GM12878 (cell line): ENCODE measurements around the gene CRYAB.

Experiments
- BACH1 ChIP-seq: fragments of 450-650 bp; IDR thresholded peaks from 2 replicates; pipeline ENCODE4 v1.6.1; 2017; ENCODE audit warnings: mild to moderate bottlenecking, borderline replicate concordance
- CREB1 ChIP-seq: IDR thresholded peaks from 2 replicates; pipeline ENCODE4 v1.6.1; 2012; ENCODE audit warnings: low read depth, mild to moderate bottlenecking, inconsistent platforms
- EP300 ChIP-seq, 2 experiments: fragments of 150-350 bp in 1 of 2; IDR thresholded peaks; 2 replicates each; pipeline ENCODE4 v1.6.1; 2011 to 2012; ENCODE audit warnings: low read depth in 2 of 2, low read length in 2 of 2, borderline replicate concordance in 1 of 2, improper control_type of control experiment in 1 of 2, inconsistent platforms in 1 of 2; ENCODE audit not compliant: control insufficient read depth in 1 of 2
- MYC ChIP-seq: IDR thresholded peaks from 2 replicates; pipeline ENCODE4 v1.6.1; 2011; ENCODE audit warnings: mild to moderate bottlenecking, low read length, moderate library complexity, inconsistent platforms; ENCODE audit not compliant: insufficient read depth, insufficient replicate concordance, insufficient read length, severe bottlenecking
- POLR2A ChIP-seq: IDR thresholded peaks from 2 replicates; pipeline ENCODE4 v1.6.1; 2011; ENCODE audit warnings: low read depth, mild to moderate bottlenecking, low read length
- RCOR1 ChIP-seq: conservative IDR thresholded peaks from 2 replicates; pipeline ENCODE4 v1.6.1; 2012; ENCODE audit warnings: low read depth, low read length, improper control_type of control experiment
- TF ChIP-seq, protein P1 (sequence below): IDR thresholded peaks from 2 replicates; pipeline ENCODE4 v1.6.1; 2012; ENCODE audit warnings: low read length, inconsistent platforms
- TF ChIP-seq, protein P2 (sequence below), 3 experiments: IDR thresholded peaks in 2 of 3; conservative IDR thresholded peaks in 1 of 3; 2 replicates each; pipeline ENCODE4 v1.5.1; 2011; ENCODE audit warnings: low read depth in 3 of 3, low read length in 3 of 3, mild to moderate bottlenecking in 3 of 3, control low read depth in 2 of 3, moderate library complexity in 2 of 3, inconsistent platforms in 1 of 3, mixed read lengths in 1 of 3; ENCODE audit not compliant: control insufficient read depth in 2 of 3, insufficient read depth in 1 of 3; ENCODE audit errors: extremely low read depth in 1 of 3

DNA sequence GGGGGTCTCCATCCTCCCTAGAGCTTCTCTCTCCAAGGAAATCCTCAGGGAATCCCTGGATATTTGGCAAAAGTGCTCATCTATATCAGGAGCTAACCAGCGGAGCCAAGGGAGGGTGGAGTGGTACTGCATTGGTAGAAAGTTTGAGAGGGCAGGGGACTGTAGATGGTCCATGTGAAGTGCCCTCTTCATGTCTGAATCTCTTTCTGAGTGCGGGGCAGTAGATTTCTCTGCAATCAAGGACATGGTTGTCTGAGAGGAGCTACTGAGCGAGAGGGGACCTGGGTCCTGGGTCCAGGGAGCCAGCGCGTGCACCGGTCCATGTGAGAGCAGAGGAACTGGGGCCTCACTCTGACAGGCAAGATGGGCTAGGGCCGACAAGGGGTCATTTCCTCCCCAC, 26.3 kb upstream of the CRYAB start:
- TF ChIP-seq, protein P1, sequence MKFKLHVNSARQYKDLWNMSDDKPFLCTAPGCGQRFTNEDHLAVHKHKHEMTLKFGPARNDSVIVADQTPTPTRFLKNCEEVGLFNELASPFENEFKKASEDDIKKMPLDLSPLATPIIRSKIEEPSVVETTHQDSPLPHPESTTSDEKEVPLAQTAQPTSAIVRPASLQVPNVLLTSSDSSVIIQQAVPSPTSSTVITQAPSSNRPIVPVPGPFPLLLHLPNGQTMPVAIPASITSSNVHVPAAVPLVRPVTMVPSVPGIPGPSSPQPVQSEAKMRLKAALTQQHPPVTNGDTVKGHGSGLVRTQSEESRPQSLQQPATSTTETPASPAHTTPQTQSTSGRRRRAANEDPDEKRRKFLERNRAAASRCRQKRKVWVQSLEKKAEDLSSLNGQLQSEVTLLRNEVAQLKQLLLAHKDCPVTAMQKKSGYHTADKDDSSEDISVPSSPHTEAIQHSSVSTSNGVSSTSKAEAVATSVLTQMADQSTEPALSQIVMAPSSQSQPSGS: no peak
- no peak for TF ChIP-seq BACH1
- no peak for TF ChIP-seq CREB1
- TF ChIP-seq, protein P2, sequence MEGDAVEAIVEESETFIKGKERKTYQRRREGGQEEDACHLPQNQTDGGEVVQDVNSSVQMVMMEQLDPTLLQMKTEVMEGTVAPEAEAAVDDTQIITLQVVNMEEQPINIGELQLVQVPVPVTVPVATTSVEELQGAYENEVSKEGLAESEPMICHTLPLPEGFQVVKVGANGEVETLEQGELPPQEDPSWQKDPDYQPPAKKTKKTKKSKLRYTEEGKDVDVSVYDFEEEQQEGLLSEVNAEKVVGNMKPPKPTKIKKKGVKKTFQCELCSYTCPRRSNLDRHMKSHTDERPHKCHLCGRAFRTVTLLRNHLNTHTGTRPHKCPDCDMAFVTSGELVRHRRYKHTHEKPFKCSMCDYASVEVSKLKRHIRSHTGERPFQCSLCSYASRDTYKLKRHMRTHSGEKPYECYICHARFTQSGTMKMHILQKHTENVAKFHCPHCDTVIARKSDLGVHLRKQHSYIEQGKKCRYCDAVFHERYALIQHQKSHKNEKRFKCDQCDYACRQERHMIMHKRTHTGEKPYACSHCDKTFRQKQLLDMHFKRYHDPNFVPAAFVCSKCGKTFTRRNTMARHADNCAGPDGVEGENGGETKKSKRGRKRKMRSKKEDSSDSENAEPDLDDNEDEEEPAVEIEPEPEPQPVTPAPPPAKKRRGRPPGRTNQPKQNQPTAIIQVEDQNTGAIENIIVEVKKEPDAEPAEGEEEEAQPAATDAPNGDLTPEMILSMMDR (IDR thresholded peaks at IDR 0.05 in 2 of 3, conservative IDR thresholded peaks at IDR 0.05 in 1 of 3; ENCODE audit: control insufficient read depth in 2 of 3, extremely low read depth in 1 of 3, insufficient read depth in 1 of 3, low read depth in 3 of 3, low read length in 3 of 3): no peak
- TF ChIP-seq EP300 (IDR thresholded peaks at IDR 0.05; ENCODE audit: borderline replicate concordance in 1 of 2, control insufficient read depth in 1 of 2, low read depth in 2 of 2, low read length in 2 of 2): no peak
- no peak for TF ChIP-seq RCOR1
- no peak for TF ChIP-seq POLR2A
- no peak for TF ChIP-seq MYC
